ENCODE measurements around the gene PRKCG. TPM values are rescaled to one million over a fixed set of nuclear protein-coding genes. Genes with fewer than 3 reads are reported as not detected.

Gene PRKCG
- total RNA-seq (2022; extraction: Qiagen RNA extraction; ENCODE audit: low read depth) = 3.4 to 6.7 TPM (median 6.0 TPM) in 5 replicates

DNA sequence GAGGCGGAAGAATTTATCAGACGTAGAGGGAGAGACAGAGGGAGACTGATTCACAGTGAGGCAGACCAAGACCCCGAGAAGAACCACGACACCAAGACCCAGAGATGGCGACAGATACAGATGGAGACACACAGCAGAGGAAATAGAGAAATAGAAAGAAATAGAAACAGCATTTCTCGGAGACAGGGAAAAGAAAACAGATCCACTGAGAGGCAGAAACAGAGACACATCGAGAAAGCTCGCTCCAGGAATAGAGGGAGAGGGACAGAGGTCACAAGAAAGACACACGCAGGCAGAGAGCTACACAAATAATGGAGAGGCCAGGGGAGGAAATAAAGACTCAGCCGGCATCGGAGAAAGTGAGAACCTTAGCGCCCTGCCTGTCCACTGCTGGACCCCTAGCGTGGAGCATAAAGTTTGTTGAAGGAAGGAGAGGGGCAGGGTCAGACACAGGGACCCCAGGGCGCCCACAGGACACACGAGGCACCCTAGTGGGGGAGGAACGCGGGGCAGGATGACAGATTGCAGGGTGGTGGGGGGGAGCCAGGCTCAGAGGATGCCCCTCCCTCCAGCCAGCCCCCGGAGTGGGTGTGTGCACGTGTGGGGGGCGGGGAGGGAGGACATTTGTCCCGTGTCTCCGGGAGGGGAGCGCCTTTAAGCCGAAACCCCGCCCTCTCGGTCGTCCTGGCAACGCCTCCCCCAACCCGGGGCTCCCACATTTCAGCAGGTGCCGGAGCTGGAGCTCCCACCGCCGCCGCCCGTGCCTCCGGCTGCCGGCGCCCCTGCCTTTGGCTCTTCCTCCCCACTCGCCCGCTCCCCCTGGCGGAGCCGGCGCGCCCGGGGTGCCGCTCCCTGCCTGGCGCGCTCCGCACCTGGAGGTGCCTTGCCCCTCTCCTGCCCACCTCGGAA, at the start of gene PRKCG:
TSS of gene PRKCG (plus strand) at position 716 of the 909 bp plus-strand sequence. CDS start 298 bp downstream, outside the sequence.

DNA sequence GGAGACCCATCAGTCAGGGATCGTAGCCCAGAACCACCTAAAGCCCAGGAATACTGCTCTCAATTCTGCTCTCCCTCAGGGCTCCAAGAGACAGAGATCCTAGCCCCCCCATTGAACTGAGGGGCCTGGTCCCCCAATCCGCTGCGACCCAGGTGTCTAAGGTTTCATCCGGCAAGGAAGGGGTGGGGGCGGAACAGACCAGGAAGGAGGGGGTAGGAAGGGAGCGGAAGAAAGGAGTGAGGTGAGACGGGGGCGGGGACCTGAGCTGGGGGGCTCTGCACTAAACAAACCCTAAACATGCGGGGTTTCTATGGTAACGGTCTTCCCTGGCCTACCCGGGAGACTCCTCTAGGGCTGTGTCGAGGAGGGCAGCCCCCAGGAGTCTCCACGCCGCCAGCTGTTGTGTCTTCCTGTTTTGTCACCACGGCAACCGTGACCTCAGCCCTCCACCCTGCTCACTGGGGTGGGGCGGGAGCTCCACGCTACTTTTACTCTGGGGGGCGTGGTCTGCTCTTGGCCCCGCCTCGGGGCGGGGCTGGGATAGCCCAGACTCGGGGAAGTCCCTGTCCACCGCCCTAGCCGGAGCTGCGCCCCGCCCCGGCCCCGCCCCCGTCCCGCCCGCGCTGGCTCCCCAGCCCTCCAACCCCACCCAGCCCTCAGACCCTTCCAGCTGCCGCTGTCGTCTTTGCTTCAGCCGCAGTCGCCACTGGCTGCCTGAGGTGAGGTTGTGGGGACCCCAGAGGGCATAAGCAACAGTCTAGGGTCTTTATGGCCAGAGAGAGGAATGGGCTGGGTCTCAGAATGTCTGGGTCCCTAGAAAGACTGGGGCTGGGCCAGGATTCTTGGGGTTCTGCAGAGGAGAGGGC, 14.5 kb upstream of the PRKCG start, which contains the start of gene MYADM:
TSS of gene MYADM (plus strand) at position 659 of the 866 bp plus-strand sequence. CDS start 5,647 bp downstream, outside the sequence.

DNA sequence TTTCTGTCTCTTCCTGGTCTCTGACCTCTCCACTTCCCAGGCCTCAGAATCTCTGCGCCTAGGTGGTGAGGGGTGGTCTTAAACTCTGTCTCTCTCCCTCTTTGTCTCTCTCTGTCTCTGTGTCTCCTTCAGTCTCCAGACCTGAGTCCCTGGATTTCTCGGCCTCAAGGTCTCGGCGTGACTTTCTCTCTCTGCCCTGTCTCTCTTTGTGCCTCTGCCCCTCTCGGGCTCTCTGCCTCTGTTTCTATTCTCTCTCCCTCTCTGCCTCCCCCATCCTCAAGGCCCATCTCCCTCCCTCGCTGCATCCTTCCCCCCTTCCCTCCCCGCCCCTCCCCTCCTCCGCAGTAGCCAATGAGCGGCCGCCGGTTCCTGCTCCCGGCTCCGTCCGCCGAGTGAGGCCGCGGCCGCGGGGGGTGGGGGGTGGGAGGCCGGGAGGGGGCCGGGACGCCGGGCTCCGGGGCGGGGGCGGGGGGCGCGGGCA, 27.0 kb downstream of the PRKCG start, which contains the start of gene CACNG7:
TSS of gene CACNG7 (plus strand) at position 344 of the 481 bp plus-strand sequence. CDS start 3,554 bp downstream, outside the sequence.

Other genes starting within 250 kb of the PRKCG start
- gene NLRP12, start 57.9 kb upstream of the PRKCG start, total RNA-seq (2022; extraction: Qiagen RNA extraction; ENCODE audit: low read depth) = 0.04 TPM in 1 of 5 replicates, not detected in the others
- 191 to 352 TPM (median 290 TPM) in 5 replicates for gene MYADM, start 14.3 kb upstream of the PRKCG start, total RNA-seq (2022; extraction: Qiagen RNA extraction; ENCODE audit: low read depth)
- 4.6 to 10.0 TPM (median 9.4 TPM) in 5 replicates for gene CACNG7, start 27.1 kb downstream of the PRKCG start, total RNA-seq (2022; extraction: Qiagen RNA extraction; ENCODE audit: low read depth)
- 0.83 to 1.4 TPM (median 1.4 TPM) in 5 replicates for gene CACNG8, start 80.7 kb downstream of the PRKCG start, total RNA-seq (2022; extraction: Qiagen RNA extraction; ENCODE audit: low read depth)
- 7.7 to 12.8 TPM (median 12.1 TPM) in 5 replicates for gene CACNG6, start 109.4 kb downstream of the PRKCG start, total RNA-seq (2022; extraction: Qiagen RNA extraction; ENCODE audit: low read depth)
- 0.55 to 0.92 TPM (median 0.78 TPM) in 3 of 5 replicates, not detected in the others for gene VSTM1, start 181.7 kb downstream of the PRKCG start, total RNA-seq (2022; extraction: Qiagen RNA extraction; ENCODE audit: low read depth)
- gene TARM1, start 199.2 kb downstream of the PRKCG start, total RNA-seq (2022; extraction: Qiagen RNA extraction; ENCODE audit: low read depth) = not detected in 5 replicates
- 0.25 to 0.41 TPM (median 0.33 TPM) in 5 replicates for gene OSCAR, start 218.6 kb downstream of the PRKCG start, total RNA-seq (2022; extraction: Qiagen RNA extraction; ENCODE audit: low read depth)
- 211 to 296 TPM (median 232 TPM) in 5 replicates for gene NDUFA3, start 220.7 kb downstream of the PRKCG start, total RNA-seq (2022; extraction: Qiagen RNA extraction; ENCODE audit: low read depth)
- gene TFPT, start 233.5 kb downstream of the PRKCG start, total RNA-seq (2022; extraction: Qiagen RNA extraction; ENCODE audit: low read depth) = 19.8 to 27.0 TPM (median 21.7 TPM) in 5 replicates
- 105 to 128 TPM (median 113 TPM) in 5 replicates for gene PRPF31, start 233.6 kb downstream of the PRKCG start, total RNA-seq (2022; extraction: Qiagen RNA extraction; ENCODE audit: low read depth)

All from A549 treated with ZK216348 at 1 μM for 4 hours (cell line).